Measurements from ENCODE around the gene HDHD5. TPM values are rescaled to one million over a fixed set of nuclear protein-coding genes. Genes with fewer than 3 reads are reported as not detected.

Gene HDHD5
- total and polyA plus RNA-seq, 4 donors = 16.7 to 49.2 (median 27.8) TPM

DNA sequence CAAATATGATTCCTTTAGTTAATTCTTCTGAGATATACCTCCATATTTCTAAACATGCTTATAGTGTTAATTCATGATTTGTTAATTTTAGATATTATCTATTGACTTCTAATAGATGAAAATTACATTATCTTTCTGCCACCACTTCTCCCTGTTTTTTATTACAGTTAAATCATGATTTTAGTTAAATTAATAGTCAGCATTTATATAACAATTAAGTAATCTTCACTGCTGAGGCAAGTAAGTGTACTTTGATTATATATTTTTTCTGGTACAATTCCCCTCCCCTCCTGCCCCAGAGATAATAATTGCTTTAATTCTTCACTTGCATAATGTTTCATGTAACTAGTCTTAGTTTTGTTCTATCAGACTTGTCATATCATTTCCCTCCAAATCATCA is 68.5 kb downstream of the HDHD5 start:
- H3K36me3 ChIP-seq (ENCODE audit: control insufficient read depth in 4 of 4, insufficient read depth in 4 of 4, low read length in 4 of 4) = no peaks in the 10 kb centered on the region

More for the DNA sequence above, 68.5 kb downstream of the HDHD5 start:
- no peak for ATAC-seq (ENCODE audit: insufficient read depth, low FRiP score)
- Histone ChIP-seq H3K9ac (ENCODE audit: insufficient read depth in 1 of 2, low read length in 2 of 2) (no peak overlapping the region), H3K9me3 (ENCODE audit: control insufficient read depth in 4 of 4, insufficient read depth in 3 of 4, low read length in 3 of 4) (no peaks in the 10 kb centered on the region), H3K27me3 (ENCODE audit: control insufficient read depth in 3 of 3, insufficient read depth in 3 of 3, low read length in 2 of 3) (peaks cover 0 to 9% (median 0%) of the 10 kb centered on the region in 3 donors), H3K27ac (ENCODE audit: low read depth in 1 of 2, low read length in 1 of 2) (no peak overlapping the region), H3K4me3 (no peak overlapping the region), H3K4me1 (ENCODE audit: control insufficient read depth in 5 of 5, insufficient read depth in 5 of 5, low read length in 5 of 5) (peaks cover 0 to 8% (median 0%) of the 10 kb centered on the region in 5 donors)
- TF ChIP-seq, protein P1, sequence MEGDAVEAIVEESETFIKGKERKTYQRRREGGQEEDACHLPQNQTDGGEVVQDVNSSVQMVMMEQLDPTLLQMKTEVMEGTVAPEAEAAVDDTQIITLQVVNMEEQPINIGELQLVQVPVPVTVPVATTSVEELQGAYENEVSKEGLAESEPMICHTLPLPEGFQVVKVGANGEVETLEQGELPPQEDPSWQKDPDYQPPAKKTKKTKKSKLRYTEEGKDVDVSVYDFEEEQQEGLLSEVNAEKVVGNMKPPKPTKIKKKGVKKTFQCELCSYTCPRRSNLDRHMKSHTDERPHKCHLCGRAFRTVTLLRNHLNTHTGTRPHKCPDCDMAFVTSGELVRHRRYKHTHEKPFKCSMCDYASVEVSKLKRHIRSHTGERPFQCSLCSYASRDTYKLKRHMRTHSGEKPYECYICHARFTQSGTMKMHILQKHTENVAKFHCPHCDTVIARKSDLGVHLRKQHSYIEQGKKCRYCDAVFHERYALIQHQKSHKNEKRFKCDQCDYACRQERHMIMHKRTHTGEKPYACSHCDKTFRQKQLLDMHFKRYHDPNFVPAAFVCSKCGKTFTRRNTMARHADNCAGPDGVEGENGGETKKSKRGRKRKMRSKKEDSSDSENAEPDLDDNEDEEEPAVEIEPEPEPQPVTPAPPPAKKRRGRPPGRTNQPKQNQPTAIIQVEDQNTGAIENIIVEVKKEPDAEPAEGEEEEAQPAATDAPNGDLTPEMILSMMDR (IDR thresholded peaks at IDR 0.05; ENCODE audit: control extremely low read depth, extremely low read depth) = no peak
- no peak for DNase-seq

Other genes with a start within 250 kb of the HDHD5 start
- gene GAB4, start 151.1 kb downstream of the HDHD5 start, total RNA-seq = not detected
- not detected for gene GAB4, start 151.1 kb downstream of the HDHD5 start, polyA plus RNA-seq
- gene IL17RA, start 74.3 kb downstream of the HDHD5 start, total RNA-seq = 10 to 100 TPM; 11.5 to 45.1 TPM
- gene IL17RA, start 74.3 kb downstream of the HDHD5 start, polyA plus RNA-seq = 10 to 100 TPM in 1 of 2 donors, 1 to 10 TPM in 1; 9.0 to 33.7 TPM
- under 1 TPM; 0.46 to 0.67 TPM for gene TMEM121B, start 37.9 kb downstream of the HDHD5 start, total RNA-seq
- 1 to 10 TPM in 1 of 2 donors, under 1 TPM in 1; 0.26 to 1.4 TPM for gene TMEM121B, start 37.9 kb downstream of the HDHD5 start, polyA plus RNA-seq
- gene ADA2, start 60.2 kb upstream of the HDHD5 start, total RNA-seq = 10 to 100 TPM; 26.1 to 40.5 TPM
- 10 to 100 TPM; 34.1 to 42.9 TPM for gene ADA2, start 60.2 kb upstream of the HDHD5 start, polyA plus RNA-seq
- gene CECR2, start 210.2 kb upstream of the HDHD5 start, total RNA-seq = 10 to 100 TPM; 12.5 to 14.5 TPM
- gene CECR2, start 210.2 kb upstream of the HDHD5 start, polyA plus RNA-seq = 1 to 10 TPM; 1.1 to 3.0 TPM